NB4 (cell line): ENCODE data around the gene CD7.
"Not testable (repeated sequence)": the region's sequence is repeated elsewhere in the genome, so short reads cannot be mapped to it uniquely, and the experiment has no call there.

ENCODE experiments used
- DNase-seq: peaks from one replicate; pipeline ENCODE4 v3.0.0; 2010; ENCODE audit warnings: low read depth
- H3K4me3 ChIP-seq: one replicate; pipeline ENCODE4 v1.5.1; 2011; ENCODE audit warnings: mild to moderate bottlenecking, low read depth, low read length, moderate library complexity
- CTCF ChIP-seq: IDR thresholded peaks from one replicate; pipeline ENCODE4 v1.5.1; 2012; ENCODE audit warnings: low read depth, low read length
- MAX ChIP-seq: IDR thresholded peaks from 2 replicates; pipeline ENCODE4 v1.6.1; 2011; ENCODE audit warnings: low read depth, low read length
- MYC ChIP-seq: IDR thresholded peaks from 2 replicates; pipeline ENCODE4 v1.6.1; 2011; ENCODE audit warnings: low read depth, low read length
- POLR2A ChIP-seq: IDR thresholded peaks from 2 replicates; pipeline ENCODE4 v1.6.1; 2011; ENCODE audit warnings: mild to moderate bottlenecking; ENCODE audit not compliant: insufficient read length; ENCODE audit errors: extremely low read depth

Gene CD7

GRCh38 chr17:82317394-82318168 is at the start of gene CD7:
CD7 (minus strand) TSS chr17:82317608; CDS start chr17:82317495, 113 bp downstream.
- TF ChIP-seq MYC (no peak), CTCF (no peak), MAX (no peak), POLR2A (no peak)
- DNase-seq, result no peak
- H3K4me3 ChIP-seq, result no peak within 1 kb of the TSS

- no peak overlapping the region for H3K4me3 ChIP-seq
- TF ChIP-seq MAX, result no peak
- TF ChIP-seq POLR2A, result no peak
- TF ChIP-seq MYC, result no peak
- no peak for TF ChIP-seq CTCF
These were observed 49.3 kb upstream of the CD7 start for GRCh38 chr17:82366749-82367148.

GRCh38 chr17:82365606-82366295 is 48.3 kb upstream of the CD7 start:
- no peak overlapping the region for H3K4me3 ChIP-seq
- no peak for TF ChIP-seq MAX
- no peak for TF ChIP-seq CTCF
- no peak for TF ChIP-seq MYC
- TF ChIP-seq POLR2A, result no peak
- DNase-seq, result no peak

More at GRCh38 chr17:82366749-82367148, 49.3 kb upstream of the CD7 start:
- DNase-seq, result no peak

GRCh38 chr17:82361885-82362633 is 44.7 kb upstream of the CD7 start:
- no peak for DNase-seq
- TF ChIP-seq POLR2A (no peak), MYC (no peak)
- H3K4me3 ChIP-seq, result no peak overlapping the region

GRCh38 chr17:82359451-82360074 is 42.2 kb upstream of the CD7 start:
- not testable (repeated sequence) for H3K4me3 ChIP-seq, DNase-seq

- TF ChIP-seq POLR2A (no peak), MYC (peak; percentile 82), MAX (peak; percentile 79), CTCF (no peak)
- peak; percentile 73 for DNase-seq
- H3K4me3 ChIP-seq, result no peak within 1 kb of the TSS
These were observed 41.3 kb upstream of the CD7 start, which contains the start of gene TEX19 for GRCh38 chr17:82358465-82359350. TEX19 (plus strand) TSS chr17:82359247; CDS start chr17:82362151, 2,904 bp downstream.
